Activated T-cell treated with anti-CD3 and anti-CD28 coated beads, Interleukin-2, amount 50 U/mL, for 24 hours (primary cell): ENCODE data around the gene BMX.

Experiments used
- DNase-seq: peaks from one replicate; pipeline ENCODE4 v3.0.0-alpha.2; 2020
- H3K27ac Mint-ChIP-seq: 2 replicates; pipeline ENCODE4 v1.8.0; 2020; ENCODE audit warnings: mild to moderate bottlenecking, mixed read lengths
- H3K27me3 Mint-ChIP-seq: 2 replicates; pipeline ENCODE4 v1.8.0; 2020; ENCODE audit warnings: mixed read lengths
- H3K36me3 Mint-ChIP-seq: 2 replicates; pipeline ENCODE4 v1.8.0; 2020; ENCODE audit warnings: low read depth, mixed read lengths
- H3K4me1 Mint-ChIP-seq: 2 replicates; pipeline ENCODE4 v1.8.0; 2020; ENCODE audit warnings: low read depth, mixed read lengths
- H3K4me3 Mint-ChIP-seq: 2 replicates; pipeline ENCODE4 v1.8.0; 2020; ENCODE audit warnings: mild to moderate bottlenecking, moderate library complexity, mixed read lengths
- H3K9me3 Mint-ChIP-seq: 2 replicates; pipeline ENCODE4 v1.8.0; 2020; ENCODE audit warnings: mixed read lengths

Gene BMX

DNA sequence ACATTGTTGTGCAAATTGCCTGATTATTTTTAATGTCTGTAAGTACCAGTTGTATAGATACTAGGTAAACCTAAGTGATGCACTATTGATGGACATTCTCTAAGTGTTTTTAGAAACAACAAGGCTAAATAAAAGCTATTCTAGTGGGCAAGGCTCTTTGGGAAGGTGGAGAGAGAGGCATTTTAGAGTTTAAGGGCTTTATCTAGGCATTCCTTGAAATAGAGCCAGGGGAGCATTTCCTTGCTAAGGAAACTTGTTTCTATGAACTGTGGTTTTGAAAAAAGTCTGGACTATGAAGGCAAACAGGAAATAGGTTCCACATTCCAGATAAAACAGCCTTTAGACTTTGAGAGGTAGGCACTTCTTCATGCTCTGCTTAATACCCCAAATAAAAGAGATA, 23.8 kb downstream of the BMX start:
- no peaks in the 10 kb centered on the region for H3K4me1 Mint-ChIP-seq
- H3K27me3 Mint-ChIP-seq: peaks cover 57% of the 10 kb centered on the region
- no peak overlapping the region for H3K4me3 Mint-ChIP-seq
- no peak for DNase-seq
- H3K9me3 Mint-ChIP-seq: no peaks in the 10 kb centered on the region
- no peak overlapping the region for H3K27ac Mint-ChIP-seq
- no peaks in the 10 kb centered on the region for H3K36me3 Mint-ChIP-seq

DNA sequence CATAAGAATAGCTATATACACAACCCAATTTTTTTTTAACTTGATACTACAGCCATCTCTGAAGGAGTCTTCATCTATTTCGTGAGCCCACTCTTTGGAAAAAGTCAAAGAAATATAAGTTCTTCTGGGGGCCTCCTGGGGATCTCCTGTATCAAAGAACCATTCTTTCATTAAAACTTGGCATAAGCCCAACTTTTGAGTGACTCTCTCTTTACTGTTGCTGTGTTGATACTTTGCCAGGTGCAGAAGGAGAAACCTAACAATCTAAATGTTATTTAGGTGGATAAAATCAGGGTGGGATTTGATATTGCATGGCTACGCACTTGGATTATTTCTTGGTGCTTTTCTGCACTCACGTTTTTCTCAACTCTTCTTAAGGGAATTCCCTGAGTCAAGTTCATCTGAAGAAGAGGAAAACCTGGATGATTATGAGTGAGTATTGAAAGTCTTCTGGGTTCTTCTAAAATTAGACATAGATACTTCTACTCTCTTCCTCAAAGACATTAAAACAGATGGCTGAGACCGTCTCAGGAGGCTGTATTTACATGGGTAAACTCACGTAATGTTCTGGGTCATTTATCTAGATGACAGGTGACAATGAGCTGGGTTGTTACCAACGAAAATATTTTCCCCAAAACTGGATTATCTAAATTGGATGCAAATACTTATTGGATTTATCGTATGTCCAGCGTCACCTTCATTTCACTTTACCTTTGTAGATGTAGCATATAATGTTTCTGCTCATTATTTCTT, 25.2 kb downstream of the BMX start:
- H3K9me3 Mint-ChIP-seq: no peaks in the 10 kb centered on the region
- H3K36me3 Mint-ChIP-seq: no peaks in the 10 kb centered on the region
- H3K27me3 Mint-ChIP-seq: peaks cover 65% of the 10 kb centered on the region
- H3K4me1 Mint-ChIP-seq: no peaks in the 10 kb centered on the region
- DNase-seq: no peak
- H3K4me3 Mint-ChIP-seq: no peak overlapping the region
- H3K27ac Mint-ChIP-seq: no peak overlapping the region

DNA sequence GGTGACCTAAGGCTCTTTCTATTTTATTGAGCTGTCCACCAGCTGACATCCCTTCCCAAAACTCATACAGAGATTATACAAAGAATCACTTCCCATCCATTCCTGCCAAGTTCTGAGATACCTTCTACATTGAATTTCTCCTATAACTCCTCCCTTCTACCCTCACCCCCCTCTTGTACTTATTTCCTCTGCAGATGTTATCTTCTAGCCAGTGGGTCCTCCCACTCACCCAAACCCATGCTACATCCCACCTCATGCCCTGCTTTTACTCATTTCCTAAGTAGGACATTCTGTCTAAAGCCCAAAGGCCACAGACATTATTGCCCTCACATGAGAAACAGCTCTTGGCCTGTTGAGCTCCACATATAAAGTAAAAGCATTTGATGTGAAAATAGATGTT, 28.6 kb downstream of the BMX start:
- no peak for DNase-seq
- Mint-ChIP-seq H3K27me3 (peaks cover 57% of the 10 kb centered on the region), H3K4me1 (no peaks in the 10 kb centered on the region), H3K4me3 (no peak overlapping the region), H3K9me3 (no peaks in the 10 kb centered on the region), H3K27ac (no peak overlapping the region), H3K36me3 (no peaks in the 10 kb centered on the region)

DNA sequence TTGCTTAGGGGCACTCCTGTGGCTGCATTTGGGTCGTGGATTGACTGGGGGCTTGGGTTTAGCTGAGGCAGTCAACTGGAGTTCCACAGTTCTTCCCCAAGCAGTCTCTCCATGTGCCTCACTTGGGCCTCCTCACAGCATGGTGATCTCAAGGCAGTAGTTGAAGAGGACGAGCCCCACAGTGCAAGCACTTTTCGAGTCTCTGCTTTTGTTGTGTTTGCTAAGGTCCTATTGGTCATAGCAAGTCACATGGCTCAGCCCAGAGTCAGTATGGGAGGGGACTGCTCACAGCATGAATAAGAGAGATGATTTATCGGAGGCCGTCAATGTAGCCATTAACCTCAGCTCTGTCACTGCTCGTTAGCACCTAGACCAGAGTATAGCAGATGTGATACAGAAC, 29.7 kb downstream of the BMX start:
- Mint-ChIP-seq H3K9me3 (no peaks in the 10 kb centered on the region), H3K4me3 (no peak overlapping the region), H3K27ac (no peak overlapping the region), H3K36me3 (no peaks in the 10 kb centered on the region), H3K4me1 (no peaks in the 10 kb centered on the region), H3K27me3 (peaks cover 52% of the 10 kb centered on the region)
- no peak for DNase-seq

DNA sequence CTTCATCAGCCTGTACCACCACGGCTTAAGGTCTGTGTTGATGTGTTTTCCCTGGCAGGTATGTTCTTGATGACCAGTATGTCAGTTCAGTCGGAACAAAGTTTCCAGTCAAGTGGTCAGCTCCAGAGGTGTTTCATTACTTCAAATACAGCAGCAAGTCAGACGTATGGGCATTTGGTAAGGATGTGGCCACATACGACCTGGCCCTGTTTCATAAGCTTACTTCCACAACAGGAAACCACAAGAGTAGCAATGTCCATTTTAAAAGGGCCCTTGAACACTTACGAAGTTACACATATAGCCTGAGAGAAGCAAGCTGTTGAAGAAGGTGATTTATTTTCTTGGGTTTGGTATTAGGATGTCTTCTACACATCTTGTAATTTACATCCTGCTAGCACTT, 46.1 kb downstream of the BMX start:
- Mint-ChIP-seq H3K27ac (no peak overlapping the region), H3K36me3 (no peaks in the 10 kb centered on the region), H3K4me1 (no peaks in the 10 kb centered on the region), H3K4me3 (no peak overlapping the region), H3K27me3 (peaks cover 58% of the 10 kb centered on the region), H3K9me3 (peaks cover 2% of the 10 kb centered on the region)
- DNase-seq: no peak

- H3K4me1 Mint-ChIP-seq: no peaks in the 10 kb centered on the region
- no peaks in the 10 kb centered on the region for H3K36me3 Mint-ChIP-seq
- H3K27ac Mint-ChIP-seq: no peak overlapping the region
- DNase-seq: no peak
- H3K27me3 Mint-ChIP-seq: peaks cover 61% of the 10 kb centered on the region
- H3K4me3 Mint-ChIP-seq: no peak overlapping the region
- H3K9me3 Mint-ChIP-seq: peaks cover 2% of the 10 kb centered on the region
These were observed 46.7 kb downstream of the BMX start for GRCh38 chrX:15547356-15547755.

DNA sequence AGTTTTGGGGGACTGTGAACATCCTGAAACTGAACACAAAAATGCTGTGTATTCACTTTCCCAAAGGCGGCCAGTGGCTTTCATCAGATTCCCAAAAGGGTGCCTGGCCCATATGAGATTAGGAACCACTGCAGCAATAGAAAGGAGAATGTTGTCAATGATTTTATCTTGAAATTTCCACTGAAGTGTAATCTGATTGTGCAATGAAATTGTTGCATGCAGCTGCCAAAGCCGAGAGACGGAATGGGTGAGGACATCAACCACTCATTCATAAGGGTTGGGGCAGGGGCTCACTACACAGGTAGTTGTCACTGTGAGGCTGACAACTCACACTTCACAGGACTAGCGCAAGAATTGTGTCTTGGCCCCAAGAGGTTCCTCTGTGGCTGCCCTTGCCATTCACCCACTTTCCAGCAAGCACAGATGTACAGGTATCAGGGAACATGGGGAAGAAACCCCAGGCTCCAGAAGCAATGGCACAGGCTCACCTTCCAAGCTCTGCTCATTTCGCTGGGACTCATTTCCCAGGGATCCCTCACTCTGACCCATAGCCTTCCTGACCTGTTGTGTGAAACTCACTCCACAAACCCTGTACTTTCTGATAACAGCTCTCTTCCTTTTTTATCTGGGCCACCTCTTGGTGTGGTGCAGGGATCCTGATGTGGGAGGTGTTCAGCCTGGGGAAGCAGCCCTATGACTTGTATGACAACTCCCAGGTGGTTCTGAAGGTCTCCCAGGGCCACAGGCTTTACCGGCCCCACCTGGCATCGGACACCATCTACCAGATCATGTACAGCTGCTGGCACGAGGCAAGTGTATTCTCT, 48.8 kb downstream of the BMX start:
- peaks cover 72% of the 10 kb centered on the region for H3K27me3 Mint-ChIP-seq
- no peak overlapping the region for H3K27ac Mint-ChIP-seq
- no peak overlapping the region for H3K4me3 Mint-ChIP-seq
- no peak for DNase-seq
- H3K4me1 Mint-ChIP-seq: no peaks in the 10 kb centered on the region
- peaks cover 2% of the 10 kb centered on the region for H3K9me3 Mint-ChIP-seq
- no peaks in the 10 kb centered on the region for H3K36me3 Mint-ChIP-seq

DNA sequence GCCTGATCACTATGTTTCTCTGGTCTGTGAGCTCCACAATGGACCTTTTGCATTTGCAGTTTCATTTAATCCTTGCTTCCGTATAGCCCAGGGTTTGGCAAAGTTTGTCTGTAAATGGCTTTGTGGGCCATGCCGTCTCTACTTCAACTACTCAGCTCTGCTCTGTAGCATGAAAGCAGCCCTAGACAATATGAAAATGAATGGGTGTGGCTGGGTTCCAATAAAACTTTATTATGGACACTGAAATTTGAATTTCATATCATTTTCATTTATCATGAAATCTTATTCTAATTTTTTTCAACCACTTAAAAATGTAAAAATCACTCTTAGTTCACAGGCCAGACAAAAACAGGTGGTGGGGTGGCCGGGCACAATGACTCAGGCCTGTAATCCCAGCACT, 58.6 kb downstream of the BMX start:
- no peak overlapping the region for H3K4me3 Mint-ChIP-seq
- no peaks in the 10 kb centered on the region for H3K36me3 Mint-ChIP-seq
- no peaks in the 10 kb centered on the region for H3K4me1 Mint-ChIP-seq
- no peak overlapping the region for H3K27ac Mint-ChIP-seq
- peaks cover 64% of the 10 kb centered on the region for H3K27me3 Mint-ChIP-seq
- no peaks in the 10 kb centered on the region for H3K9me3 Mint-ChIP-seq
- no peak for DNase-seq

- no peaks in the 10 kb centered on the region for H3K9me3 Mint-ChIP-seq
- no peaks in the 10 kb centered on the region for H3K36me3 Mint-ChIP-seq
- no peak overlapping the region for H3K4me3 Mint-ChIP-seq
- no peak overlapping the region for H3K27ac Mint-ChIP-seq
- no peaks in the 10 kb centered on the region for H3K4me1 Mint-ChIP-seq
- peaks cover 70% of the 10 kb centered on the region for H3K27me3 Mint-ChIP-seq
- DNase-seq: no peak
These were observed 60.3 kb downstream of the BMX start for GRCh38 chrX:15560924-15561323.

- Mint-ChIP-seq H3K27ac (no peak overlapping the region), H3K36me3 (no peaks in the 10 kb centered on the region), H3K4me3 (no peak overlapping the region), H3K4me1 (no peaks in the 10 kb centered on the region), H3K27me3 (peaks cover 79% of the 10 kb centered on the region), H3K9me3 (no peaks in the 10 kb centered on the region)
- no peak for DNase-seq
These were observed 62.4 kb downstream of the BMX start for GRCh38 chrX:15563056-15563455.

- no peaks in the 10 kb centered on the region for H3K36me3 Mint-ChIP-seq
- H3K4me1 Mint-ChIP-seq: no peaks in the 10 kb centered on the region
- H3K27ac Mint-ChIP-seq: no peak overlapping the region
- H3K4me3 Mint-ChIP-seq: no peak overlapping the region
- peak; percentile 34 for DNase-seq
- no peaks in the 10 kb centered on the region for H3K9me3 Mint-ChIP-seq
- H3K27me3 Mint-ChIP-seq: peaks cover 80% of the 10 kb centered on the region
These were observed 64.5 kb downstream of the BMX start for GRCh38 chrX:15564981-15565579.

DNA sequence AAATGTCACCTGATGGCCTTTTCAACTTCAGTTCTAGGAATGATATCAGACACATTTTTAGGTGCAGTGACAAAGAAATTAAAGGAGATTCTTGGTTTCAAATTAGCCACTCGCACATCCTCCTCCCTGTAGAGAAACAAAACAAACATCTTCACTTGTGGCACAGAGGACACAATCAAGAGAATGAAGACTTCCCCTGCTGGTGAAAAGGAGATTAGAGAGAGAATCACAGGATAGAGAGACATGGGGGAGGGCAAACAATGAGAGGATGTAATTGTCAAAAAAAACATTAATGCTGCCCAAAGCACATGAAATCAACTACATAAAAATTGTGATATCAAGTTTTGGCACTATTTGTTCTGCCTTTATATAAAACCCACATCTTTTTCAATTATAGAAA, 65.6 kb downstream of the BMX start:
- no peak for DNase-seq

GRCh38 chrX:15567267-15567666, 66.7 kb downstream of the BMX start:
- H3K4me1 Mint-ChIP-seq: no peaks in the 10 kb centered on the region
- no peak for DNase-seq
- H3K27ac Mint-ChIP-seq: no peak overlapping the region
- no peaks in the 10 kb centered on the region for H3K9me3 Mint-ChIP-seq
- H3K4me3 Mint-ChIP-seq: no peak overlapping the region
- peaks cover 83% of the 10 kb centered on the region for H3K27me3 Mint-ChIP-seq
- no peaks in the 10 kb centered on the region for H3K36me3 Mint-ChIP-seq

More for the DNA sequence above, 65.6 kb downstream of the BMX start:
- Mint-ChIP-seq H3K27ac (no peak overlapping the region), H3K36me3 (no peaks in the 10 kb centered on the region), H3K27me3 (peaks cover 77% of the 10 kb centered on the region), H3K4me3 (no peak overlapping the region), H3K4me1 (no peaks in the 10 kb centered on the region), H3K9me3 (no peaks in the 10 kb centered on the region)

- no peak overlapping the region for H3K27ac Mint-ChIP-seq
- peaks cover 86% of the 10 kb centered on the region for H3K27me3 Mint-ChIP-seq
- no peaks in the 10 kb centered on the region for H3K9me3 Mint-ChIP-seq
- no peaks in the 10 kb centered on the region for H3K4me1 Mint-ChIP-seq
- no peaks in the 10 kb centered on the region for H3K36me3 Mint-ChIP-seq
- H3K4me3 Mint-ChIP-seq: no peak overlapping the region
- no peak for DNase-seq
These were observed 67.4 kb downstream of the BMX start for GRCh38 chrX:15567886-15568616.
